ENCODE data around the gene NEDD1.
A peak's percentile ranks its signal among the peaks of the same experiment; 100 is the strongest.

NEDD1 gene

GRCh38 chr12:96979532-96979931 is 72.5 kb downstream of the NEDD1 start:
- Histone ChIP-seq H3K4me1 (ENCODE audit: control insufficient read depth, insufficient read depth, low read length, poor library complexity, severe bottlenecking) (no peaks in the 10 kb centered on the region), H3K36me3 (ENCODE audit: control insufficient read depth, insufficient read depth, low read length) (no peaks in the 10 kb centered on the region), H3K4me3 (ENCODE audit: insufficient read depth, low read depth, low read length, poor library complexity, severe bottlenecking) (no peak overlapping the region), H3K27me3 (replicated peaks; ENCODE audit: control insufficient read depth, insufficient read depth, low read length, poor library complexity, severe bottlenecking) (no peaks in the 10 kb centered on the region), H3K9me3 (ENCODE audit: control insufficient read depth, low read length) (no peaks in the 10 kb centered on the region), H3K27ac (ENCODE audit: insufficient read depth, low read length, poor library complexity, severe bottlenecking) (no peak overlapping the region)
- DNase-seq: no peak

- Histone ChIP-seq H3K36me3 (ENCODE audit: control insufficient read depth, insufficient read depth, low read length) (no peaks in the 10 kb centered on the region), H3K4me3 (ENCODE audit: insufficient read depth, low read depth, low read length, poor library complexity, severe bottlenecking) (no peak overlapping the region), H3K9me3 (ENCODE audit: control insufficient read depth, low read length) (no peaks in the 10 kb centered on the region), H3K4me1 (ENCODE audit: control insufficient read depth, insufficient read depth, low read length, poor library complexity, severe bottlenecking) (peaks cover 7% of the 10 kb centered on the region), H3K27me3 (replicated peaks; ENCODE audit: control insufficient read depth, insufficient read depth, low read length, poor library complexity, severe bottlenecking) (no peaks in the 10 kb centered on the region), H3K27ac (ENCODE audit: insufficient read depth, low read length, poor library complexity, severe bottlenecking) (no peak overlapping the region)
- no peak for DNase-seq
Observed at GRCh38 chr12:96980991-96981414, 73.9 kb downstream of the NEDD1 start.

- no peaks in the 10 kb centered on the region for H3K27me3 ChIP-seq (replicated peaks; ENCODE audit: control insufficient read depth, insufficient read depth, low read length, poor library complexity, severe bottlenecking)
Observed at GRCh38 chr12:96981911-96982310, 74.9 kb downstream of the NEDD1 start.

GRCh38 chr12:96982671-96983070 is 75.6 kb downstream of the NEDD1 start:
- no peak for DNase-seq
- no peak overlapping the region for H3K4me3 ChIP-seq (ENCODE audit: insufficient read depth, low read depth, low read length, poor library complexity, severe bottlenecking)
- no peaks in the 10 kb centered on the region for H3K9me3 ChIP-seq (ENCODE audit: control insufficient read depth, low read length)
- H3K27me3 ChIP-seq (replicated peaks; ENCODE audit: control insufficient read depth, insufficient read depth, low read length, poor library complexity, severe bottlenecking): no peaks in the 10 kb centered on the region
- H3K27ac ChIP-seq (ENCODE audit: insufficient read depth, low read length, poor library complexity, severe bottlenecking): no peak overlapping the region
- no peaks in the 10 kb centered on the region for H3K36me3 ChIP-seq (ENCODE audit: control insufficient read depth, insufficient read depth, low read length)
- H3K4me1 ChIP-seq (ENCODE audit: control insufficient read depth, insufficient read depth, low read length, poor library complexity, severe bottlenecking): peaks cover 7% of the 10 kb centered on the region

More at GRCh38 chr12:96981911-96982310, 74.9 kb downstream of the NEDD1 start:
- H3K9me3 ChIP-seq (ENCODE audit: control insufficient read depth, low read length): no peaks in the 10 kb centered on the region
- H3K27ac ChIP-seq (ENCODE audit: insufficient read depth, low read length, poor library complexity, severe bottlenecking): no peak overlapping the region
- no peak for DNase-seq
- no peaks in the 10 kb centered on the region for H3K36me3 ChIP-seq (ENCODE audit: control insufficient read depth, insufficient read depth, low read length)
- H3K4me1 ChIP-seq (ENCODE audit: control insufficient read depth, insufficient read depth, low read length, poor library complexity, severe bottlenecking): peaks cover 7% of the 10 kb centered on the region
- H3K4me3 ChIP-seq (ENCODE audit: insufficient read depth, low read depth, low read length, poor library complexity, severe bottlenecking): no peak overlapping the region

- Histone ChIP-seq H3K27ac (ENCODE audit: insufficient read depth, low read length, poor library complexity, severe bottlenecking) (no peak overlapping the region), H3K4me1 (ENCODE audit: control insufficient read depth, insufficient read depth, low read length, poor library complexity, severe bottlenecking) (peaks cover 7% of the 10 kb centered on the region), H3K9me3 (ENCODE audit: control insufficient read depth, low read length) (no peaks in the 10 kb centered on the region), H3K27me3 (replicated peaks; ENCODE audit: control insufficient read depth, insufficient read depth, low read length, poor library complexity, severe bottlenecking) (no peaks in the 10 kb centered on the region), H3K4me3 (ENCODE audit: insufficient read depth, low read depth, low read length, poor library complexity, severe bottlenecking) (peak overlapping the region; percentile 58), H3K36me3 (ENCODE audit: control insufficient read depth, insufficient read depth, low read length) (no peaks in the 10 kb centered on the region)
- DNase-seq: peak; percentile 0 to 7 (median 7)
Observed at GRCh38 chr12:96985515-96986362, 78.7 kb downstream of the NEDD1 start.

- Histone ChIP-seq H3K9me3 (ENCODE audit: control insufficient read depth, low read length) (no peaks in the 10 kb centered on the region), H3K27ac (ENCODE audit: insufficient read depth, low read length, poor library complexity, severe bottlenecking) (no peak overlapping the region), H3K4me3 (ENCODE audit: insufficient read depth, low read depth, low read length, poor library complexity, severe bottlenecking) (no peak overlapping the region), H3K36me3 (ENCODE audit: control insufficient read depth, insufficient read depth, low read length) (no peaks in the 10 kb centered on the region), H3K4me1 (ENCODE audit: control insufficient read depth, insufficient read depth, low read length, poor library complexity, severe bottlenecking) (peaks cover 7% of the 10 kb centered on the region), H3K27me3 (replicated peaks; ENCODE audit: control insufficient read depth, insufficient read depth, low read length, poor library complexity, severe bottlenecking) (no peaks in the 10 kb centered on the region)
- no peak for DNase-seq
Observed at GRCh38 chr12:96986883-96987523, 79.9 kb downstream of the NEDD1 start.

- no peak for DNase-seq
- Histone ChIP-seq H3K9me3 (ENCODE audit: control insufficient read depth, low read length) (no peaks in the 10 kb centered on the region), H3K4me3 (ENCODE audit: insufficient read depth, low read depth, low read length, poor library complexity, severe bottlenecking) (no peak overlapping the region), H3K36me3 (ENCODE audit: control insufficient read depth, insufficient read depth, low read length) (no peaks in the 10 kb centered on the region), H3K4me1 (ENCODE audit: control insufficient read depth, insufficient read depth, low read length, poor library complexity, severe bottlenecking) (peaks cover 7% of the 10 kb centered on the region), H3K27ac (ENCODE audit: insufficient read depth, low read length, poor library complexity, severe bottlenecking) (no peak overlapping the region), H3K27me3 (replicated peaks; ENCODE audit: control insufficient read depth, insufficient read depth, low read length, poor library complexity, severe bottlenecking) (peaks cover 1% of the 10 kb centered on the region)
Observed at GRCh38 chr12:96988919-96989318, 81.9 kb downstream of the NEDD1 start.

- Histone ChIP-seq H3K4me3 (ENCODE audit: insufficient read depth, low read depth, low read length, poor library complexity, severe bottlenecking) (no peak overlapping the region), H3K27me3 (replicated peaks; ENCODE audit: control insufficient read depth, insufficient read depth, low read length, poor library complexity, severe bottlenecking) (peaks cover 2% of the 10 kb centered on the region), H3K4me1 (ENCODE audit: control insufficient read depth, insufficient read depth, low read length, poor library complexity, severe bottlenecking) (peaks cover 7% of the 10 kb centered on the region), H3K36me3 (ENCODE audit: control insufficient read depth, insufficient read depth, low read length) (no peaks in the 10 kb centered on the region), H3K27ac (ENCODE audit: insufficient read depth, low read length, poor library complexity, severe bottlenecking) (no peak overlapping the region), H3K9me3 (ENCODE audit: control insufficient read depth, low read length) (no peaks in the 10 kb centered on the region)
- no peak for DNase-seq
Observed at GRCh38 chr12:96989916-96990315, 82.9 kb downstream of the NEDD1 start.

- no peak overlapping the region for H3K4me3 ChIP-seq (ENCODE audit: insufficient read depth, low read depth, low read length, poor library complexity, severe bottlenecking)
- H3K9me3 ChIP-seq (ENCODE audit: control insufficient read depth, low read length): no peaks in the 10 kb centered on the region
- DNase-seq: no peak
- no peaks in the 10 kb centered on the region for H3K4me1 ChIP-seq (ENCODE audit: control insufficient read depth, insufficient read depth, low read length, poor library complexity, severe bottlenecking)
- H3K27ac ChIP-seq (ENCODE audit: insufficient read depth, low read length, poor library complexity, severe bottlenecking): no peak overlapping the region
- H3K27me3 ChIP-seq (replicated peaks; ENCODE audit: control insufficient read depth, insufficient read depth, low read length, poor library complexity, severe bottlenecking): peaks cover 2% of the 10 kb centered on the region
- H3K36me3 ChIP-seq (ENCODE audit: control insufficient read depth, insufficient read depth, low read length): no peaks in the 10 kb centered on the region
Observed at GRCh38 chr12:96994900-96995299, 87.8 kb downstream of the NEDD1 start.

- DNase-seq: no peak
- Histone ChIP-seq H3K9me3 (ENCODE audit: control insufficient read depth, low read length) (no peaks in the 10 kb centered on the region), H3K4me1 (ENCODE audit: control insufficient read depth, insufficient read depth, low read length, poor library complexity, severe bottlenecking) (no peaks in the 10 kb centered on the region), H3K27me3 (replicated peaks; ENCODE audit: control insufficient read depth, insufficient read depth, low read length, poor library complexity, severe bottlenecking) (peaks cover 2% of the 10 kb centered on the region), H3K4me3 (ENCODE audit: insufficient read depth, low read depth, low read length, poor library complexity, severe bottlenecking) (no peak overlapping the region), H3K27ac (ENCODE audit: insufficient read depth, low read length, poor library complexity, severe bottlenecking) (no peak overlapping the region), H3K36me3 (ENCODE audit: control insufficient read depth, insufficient read depth, low read length) (no peaks in the 10 kb centered on the region)
Observed at GRCh38 chr12:96995861-96996260, 88.8 kb downstream of the NEDD1 start.

Data from effector memory CD4-positive, alpha-beta T cell (primary cell).